ENCODE results near the gene ARHGDIG.

- TF ChIP-seq CTCF (IDR thresholded peaks at IDR 0.05 in 2 of 3, conservative IDR thresholded peaks at IDR 0.05 in 1 of 3; ENCODE audit: insufficient read depth in 2 of 3, low read depth in 1 of 3, low read length in 3 of 3) (no peak), RAD21 (CRISPR knock-in tag; conservative IDR thresholded peaks at IDR 0.05 in 1 of 2, IDR thresholded peaks at IDR 0.05 in 1 of 2) (no peak), JUNB (CRISPR knock-in tag; conservative IDR thresholded peaks at IDR 0.05) (no peak), E2F1 (CRISPR knock-in tag; IDR thresholded peaks at IDR 0.05) (no peak), ZNF609 (CRISPR knock-in tag; IDR thresholded peaks at IDR 0.05; ENCODE audit: borderline replicate concordance) (no peak), CHD7 (IDR thresholded peaks at IDR 0.05; ENCODE audit: low read depth, low read length) (no peak), MLLT1 (IDR thresholded peaks at IDR 0.05) (no peak), TCF7L2 (IDR thresholded peaks at IDR 0.05; ENCODE audit: low read depth, low read length) (no peak), FOXK2 (conservative IDR thresholded peaks at IDR 0.05 in 1 of 2, IDR thresholded peaks at IDR 0.05 in 1 of 2; ENCODE audit: low read depth in 2 of 2) (no peak)
Measured at GRCh38 chr16:293043-293775, 12.8 kb downstream of the ARHGDIG start.
